Measurements from ENCODE around the gene SNX8. TPM values are rescaled to one million over a fixed set of nuclear protein-coding genes. Genes with fewer than 3 reads are reported as not detected.
"Not testable (repeated sequence)": the region's sequence is repeated elsewhere in the genome, so short reads cannot be mapped to it uniquely, and the experiment has no call there.

Gene SNX8
- total RNA-seq, 4 donors from 2014 or later = 13.3 to 35.7 (median 22.1) TPM

GRCh38 chr7:2273866-2274265, 40.4 kb downstream of the SNX8 start:
- WGBS, 2 donors = 93 to 96% methylated on average over 20 of the region's 20 CpGs
- no peak for DNase-seq (ENCODE audit: low spot score in 2 of 2)
- H3K4me3 ChIP-seq (ENCODE audit: low read depth, poor library complexity, severe bottlenecking) = no peak overlapping the region
- intact Hi-C loops (cut with DNase I; ENCODE audit: low total_unique reads) = no loop called here
- no peak for TF ChIP-seq POLR2A (IDR thresholded peaks at IDR 0.05)

- 86 to 93% methylated on average over 9 of the region's 9 CpGs for WGBS, 2 donors
- intact Hi-C loops (cut with DNase I; ENCODE audit: low total_unique reads) = no loop called here
- TF ChIP-seq POLR2A (IDR thresholded peaks at IDR 0.05) = no peak
- TF ChIP-seq CTCF (IDR thresholded peaks at IDR 0.05) = no peak
Observed at GRCh38 chr7:2272031-2272430, 42.2 kb downstream of the SNX8 start.

GRCh38 chr7:2271273-2272026, 42.8 kb downstream of the SNX8 start:
- no peak for DNase-seq (ENCODE audit: low spot score in 2 of 2)
- H3K4me3 ChIP-seq (ENCODE audit: low read depth, poor library complexity, severe bottlenecking) = no peak overlapping the region
- 86 to 87% methylated on average over 24 to 27 of the region's 27 CpGs for WGBS, 2 donors
- TF ChIP-seq POLR2A (IDR thresholded peaks at IDR 0.05) (no peak), CTCF (IDR thresholded peaks at IDR 0.05) (no peak)
- intact Hi-C loops (cut with DNase I; ENCODE audit: low total_unique reads) = no loop called here

More at GRCh38 chr7:2272031-2272430, 42.2 kb downstream of the SNX8 start:
- no peak overlapping the region for H3K4me3 ChIP-seq (ENCODE audit: low read depth, poor library complexity, severe bottlenecking)
- no peak for DNase-seq (ENCODE audit: low spot score in 2 of 2)

- intact Hi-C loops (cut with DNase I; ENCODE audit: low total_unique reads) = no loop called here
- WGBS, 2 donors = 76 to 87% methylated on average over 8 of the region's 8 CpGs
- DNase-seq (ENCODE audit: low spot score in 2 of 2) = no peak
- TF ChIP-seq POLR2A (IDR thresholded peaks at IDR 0.05) (no peak), CTCF (IDR thresholded peaks at IDR 0.05) (no peak)
- H3K4me3 ChIP-seq (ENCODE audit: low read depth, poor library complexity, severe bottlenecking) = no peak overlapping the region
Observed at GRCh38 chr7:2270495-2270894, 43.7 kb downstream of the SNX8 start.

- 81 to 83% methylated on average over 10 of the region's 10 CpGs for WGBS, 2 donors
- no peak overlapping the region for H3K4me3 ChIP-seq (ENCODE audit: low read depth, poor library complexity, severe bottlenecking)
- no peak for TF ChIP-seq CTCF (IDR thresholded peaks at IDR 0.05)
- TF ChIP-seq POLR2A (IDR thresholded peaks at IDR 0.05) = no peak
- no peak for DNase-seq (ENCODE audit: low spot score in 2 of 2)
- intact Hi-C loops (cut with DNase I; ENCODE audit: low total_unique reads) = no loop called here
Observed at GRCh38 chr7:2269991-2270460, 44.2 kb downstream of the SNX8 start.

- H3K4me3 ChIP-seq (ENCODE audit: low read depth, poor library complexity, severe bottlenecking); DNase-seq (ENCODE audit: low spot score in 2 of 2); intact Hi-C loops (cut with DNase I; ENCODE audit: low total_unique reads): not testable (repeated sequence)
- 53 to 55% methylated on average over 15 to 17 of the region's 18 CpGs for WGBS, 2 donors
Observed at GRCh38 chr7:2269089-2269990, 44.9 kb downstream of the SNX8 start.

Measured in lower leg skin (tissue), 4 donors.